ENCODE data around the gene ATG9B. TPM values are rescaled to one million over a fixed set of nuclear protein-coding genes. Genes with fewer than 3 reads are reported as not detected.
A peak's percentile ranks its signal among the peaks of the same experiment; 100 is the strongest.
"Not testable (repeated sequence)": the region's sequence is repeated elsewhere in the genome, so short reads cannot be mapped to it uniquely, and the experiment has no call there.

Gene ATG9B
- total RNA-seq, 4 donors from 2014 or later, result 0.27 to 0.28 TPM; not detected in 2

GRCh38 chr7:151045262-151045661, 21.0 kb upstream of the ATG9B start:
- TF ChIP-seq POLR2A (IDR thresholded peaks at IDR 0.05), result no peak
- TF ChIP-seq CTCF (IDR thresholded peaks at IDR 0.05), result no peak
- Histone ChIP-seq H3K36me3 (peaks cover 0 to 18% (median 0%) of the 10 kb centered on the region in 3 donors), H3K27ac (no peak overlapping the region), H3K4me3 (no peak overlapping the region), H3K4me1 (no peaks in the 10 kb centered on the region), H3K9me3 (no peaks in the 10 kb centered on the region), H3K27me3 (no peaks in the 10 kb centered on the region)
- no peak for DNase-seq

DNA sequence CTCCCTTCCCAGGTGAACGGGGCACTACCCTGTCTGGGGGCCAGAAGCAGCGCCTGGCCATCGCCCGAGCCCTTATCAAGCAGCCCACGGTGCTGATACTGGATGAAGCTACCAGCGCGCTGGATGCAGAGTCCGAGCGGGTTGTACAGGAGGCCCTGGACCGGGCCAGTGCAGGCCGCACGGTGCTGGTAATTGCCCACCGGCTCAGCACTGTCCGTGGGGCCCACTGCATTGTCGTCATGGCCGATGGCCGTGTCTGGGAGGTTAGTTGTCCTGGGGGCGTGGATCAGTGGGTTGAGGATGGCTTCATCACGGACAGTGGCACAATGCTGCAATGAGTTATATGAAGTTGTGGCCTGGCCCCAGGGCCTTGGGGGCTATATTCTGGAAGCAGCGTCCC, 19.7 kb upstream of the ATG9B start:
- Histone ChIP-seq H3K4me3 (no peak overlapping the region), H3K4me1 (peaks cover 0 to 10% (median 4%) of the 10 kb centered on the region in 4 donors), H3K27ac (no peak overlapping the region), H3K36me3 (peaks cover 0 to 18% (median 0%) of the 10 kb centered on the region in 3 donors), H3K27me3 (no peaks in the 10 kb centered on the region), H3K9me3 (no peaks in the 10 kb centered on the region)
- DNase-seq, result no peak
- no peak for TF ChIP-seq CTCF (IDR thresholded peaks at IDR 0.05)
- no peak for TF ChIP-seq POLR2A (IDR thresholded peaks at IDR 0.05)

GRCh38 chr7:151043449-151043848, 19.2 kb upstream of the ATG9B start:
- Histone ChIP-seq H3K36me3 (peaks cover 0 to 18% (median 0%) of the 10 kb centered on the region in 3 donors), H3K4me1 (peaks cover 0 to 13% (median 5%) of the 10 kb centered on the region in 4 donors)
- not testable (repeated sequence) for H3K27ac ChIP-seq, H3K4me3 ChIP-seq, H3K9me3 ChIP-seq, H3K27me3 ChIP-seq, DNase-seq

DNA sequence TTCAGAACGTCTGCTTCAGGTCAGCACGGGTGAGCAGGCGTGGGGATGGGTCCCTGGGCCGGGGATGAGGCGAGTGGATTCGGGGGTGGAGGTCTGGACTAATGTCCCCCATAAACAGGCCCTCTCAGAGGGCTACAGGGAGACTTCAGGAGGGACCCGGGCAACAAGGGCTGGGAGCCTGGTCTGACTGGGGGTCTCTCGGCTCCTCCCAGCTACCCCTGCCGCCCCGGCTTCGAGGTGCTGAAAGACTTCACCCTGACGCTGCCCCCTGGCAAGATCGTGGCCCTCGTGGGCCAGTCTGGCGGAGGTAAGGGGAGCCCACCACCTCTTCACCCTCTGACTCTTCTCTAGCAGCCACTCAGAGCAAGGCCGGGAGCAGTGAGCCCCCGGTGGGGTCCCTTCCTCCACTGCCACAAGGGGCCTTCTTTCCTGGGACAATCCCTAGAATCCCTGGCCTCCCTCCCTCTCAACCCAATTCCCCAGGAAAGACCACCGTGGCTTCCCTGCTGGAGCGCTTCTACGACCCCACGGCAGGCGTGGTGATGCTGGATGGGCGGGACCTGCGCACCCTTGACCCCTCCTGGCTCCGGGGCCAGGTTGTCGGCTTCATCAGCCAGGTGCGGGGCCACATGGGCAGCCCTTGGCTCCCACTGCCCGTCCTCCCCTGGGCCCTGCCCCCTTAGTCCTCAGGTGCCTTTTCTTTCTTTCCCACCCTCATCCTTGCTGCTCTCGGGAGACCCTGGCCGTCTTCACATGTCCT, 16.5 kb upstream of the ATG9B start:
- Histone ChIP-seq H3K4me1 (peaks cover 0 to 13% (median 5%) of the 10 kb centered on the region in 4 donors), H3K4me3 (no peak overlapping the region), H3K27me3 (no peaks in the 10 kb centered on the region), H3K9me3 (no peaks in the 10 kb centered on the region), H3K36me3 (peaks cover 0 to 33% (median 0%) of the 10 kb centered on the region in 3 donors), H3K27ac (no peak overlapping the region)
- TF ChIP-seq POLR2A (IDR thresholded peaks at IDR 0.05) (no peak), CTCF (IDR thresholded peaks at IDR 0.05) (no peak)
- DNase-seq, result no peak

DNA sequence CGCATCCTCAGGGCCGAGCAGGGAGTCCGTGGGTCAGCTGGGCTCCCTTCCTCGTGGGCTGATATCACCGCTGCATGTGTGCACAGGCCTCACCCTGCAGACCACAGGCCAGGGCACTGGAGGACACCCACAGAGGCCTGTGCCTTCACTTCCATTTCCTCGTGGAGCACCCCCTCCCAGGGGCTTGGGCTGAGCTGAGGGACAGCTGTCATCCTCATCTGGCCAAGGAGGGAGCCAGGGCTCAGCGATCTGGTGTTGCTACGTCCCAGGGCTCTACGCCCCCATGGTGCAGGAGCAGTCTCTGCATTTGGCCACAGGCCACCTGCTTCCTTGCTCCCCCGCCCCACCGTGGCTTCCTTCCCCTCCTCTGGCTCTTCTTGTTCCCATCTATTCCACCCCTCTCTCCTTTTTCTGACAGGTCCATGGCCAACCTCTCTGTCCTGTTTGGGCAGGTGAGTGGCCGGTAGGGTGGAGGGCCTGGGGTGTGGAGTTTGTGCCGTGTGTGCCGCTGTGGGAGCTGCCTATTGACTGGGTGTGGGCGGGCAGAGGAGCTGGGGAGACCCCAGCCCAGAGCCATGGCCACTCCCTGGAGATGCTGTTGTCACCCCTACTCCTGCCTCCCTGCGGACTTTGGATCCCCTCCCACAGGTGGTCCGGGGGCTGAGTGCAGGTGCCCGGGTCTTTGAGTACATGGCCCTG, 15.7 kb upstream of the ATG9B start:
- no peak for TF ChIP-seq POLR2A (IDR thresholded peaks at IDR 0.05)
- no peak for TF ChIP-seq CTCF (IDR thresholded peaks at IDR 0.05)
- no peaks in the 10 kb centered on the region for H3K27me3 ChIP-seq
- peaks cover 0 to 41% (median 0%) of the 10 kb centered on the region in 3 donors for H3K36me3 ChIP-seq
- DNase-seq, result no peak
- peaks cover 0 to 13% (median 5%) of the 10 kb centered on the region in 4 donors for H3K4me1 ChIP-seq
- H3K9me3 ChIP-seq, result no peaks in the 10 kb centered on the region
- H3K27ac ChIP-seq, result peak overlapping the region in 1 of 4 donors; percentile 30
- H3K4me3 ChIP-seq, result no peak overlapping the region
